ENCODE measurements around the gene TMEM130.

- TF ChIP-seq CTCF (IDR thresholded peaks at IDR 0.05) = no peak
- no peak for TF ChIP-seq POLR2AphosphoS5 (IDR thresholded peaks at IDR 0.05)
- TF ChIP-seq POLR2A (IDR thresholded peaks at IDR 0.05) = no peak
Observed at GRCh38 chr7:98860071-98860470, 9.7 kb downstream of the TMEM130 start.

All from breast epithelium (tissue), 3 donors.